ENCODE measurements around the gene ABTB2. TPM values are rescaled to one million over a fixed set of nuclear protein-coding genes. Genes with fewer than 3 reads are reported as not detected.

Gene ABTB2
- total RNA-seq, 1 donor from 2014 or later = 15.9 TPM

GRCh38 chr11:34346551-34346950 is 11.3 kb downstream of the ABTB2 start:
- intact Hi-C loops (cut with DNase I) = no loop called here

GRCh38 chr11:34345991-34346480 is 11.8 kb downstream of the ABTB2 start:
- DNase-seq (peak; percentile 69), ATAC-seq (ENCODE audit: poor library complexity) (peak; percentile 81)
- intact Hi-C loops (cut with DNase I) = no loop called here

More at GRCh38 chr11:34346551-34346950, 11.3 kb downstream of the ABTB2 start:
- peak; percentile 70 for ATAC-seq (ENCODE audit: poor library complexity)
- no peak for DNase-seq

DNA sequence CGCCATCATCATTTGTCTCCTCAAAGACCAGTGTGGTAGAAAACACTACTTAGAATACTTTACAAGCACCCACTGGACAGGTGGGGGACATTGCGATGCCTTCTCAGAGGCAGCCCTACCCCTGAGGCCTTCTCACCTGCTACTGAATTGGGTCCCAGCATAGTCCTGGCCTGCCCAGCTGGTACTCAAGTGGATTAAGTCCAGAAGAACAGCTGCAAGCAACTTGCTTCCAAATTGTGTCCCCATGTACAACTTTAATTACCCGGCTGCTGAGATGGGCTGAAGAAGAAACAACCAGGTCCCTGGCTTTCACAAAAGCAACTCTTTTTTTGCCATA is 12.3 kb downstream of the ABTB2 start:
- ATAC-seq (ENCODE audit: poor library complexity) = peak; percentile 2

DNA sequence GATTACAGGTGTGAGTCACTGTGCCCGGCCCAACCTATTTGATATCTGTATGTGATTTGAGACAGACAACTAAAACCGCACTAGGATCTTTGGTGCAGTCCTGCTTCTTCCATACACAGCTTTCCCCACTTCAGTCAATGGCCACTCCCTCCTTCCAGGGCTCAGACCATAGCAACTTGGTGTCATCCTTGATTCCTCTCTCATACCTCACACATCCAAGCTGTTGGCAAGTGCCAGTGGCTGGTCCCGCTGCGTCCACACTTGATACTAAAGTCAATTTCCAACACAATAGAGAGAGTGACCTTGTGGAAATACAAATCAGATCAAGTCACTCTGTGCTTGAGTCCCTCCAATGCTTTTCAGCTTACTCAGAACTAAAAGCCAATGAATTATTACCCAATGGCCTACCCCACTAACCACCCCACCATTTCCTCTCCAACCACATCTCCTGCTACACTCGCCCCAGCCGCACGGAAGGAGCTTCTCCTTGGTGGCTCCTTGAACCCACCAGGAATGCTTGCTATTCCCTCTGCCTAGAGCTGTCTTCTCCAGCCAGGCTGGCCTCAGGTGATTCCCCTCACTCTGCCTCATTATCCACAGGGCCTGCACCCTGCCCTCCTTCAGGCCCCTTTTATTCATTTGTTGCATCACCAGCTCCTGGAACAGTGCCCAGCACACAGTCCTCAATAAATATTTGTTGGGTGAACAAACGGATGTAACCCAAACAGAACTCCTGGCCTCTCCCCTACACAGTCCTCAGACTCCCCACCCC is 12.9 kb downstream of the ABTB2 start:
- peak; percentile 51 for DNase-seq
- peak; percentile 20 for ATAC-seq (ENCODE audit: poor library complexity)
- intact Hi-C loops (cut with DNase I) = no loop called here

More for the DNA sequence above, 12.3 kb downstream of the ABTB2 start:
- intact Hi-C loops (cut with DNase I) = no loop called here
- no peak for DNase-seq

- ATAC-seq (ENCODE audit: poor library complexity) = no peak
- no peak for DNase-seq
- intact Hi-C loops (cut with DNase I) = no loop called here
Observed at GRCh38 chr11:34344410-34344767, 13.4 kb downstream of the ABTB2 start.

DNA sequence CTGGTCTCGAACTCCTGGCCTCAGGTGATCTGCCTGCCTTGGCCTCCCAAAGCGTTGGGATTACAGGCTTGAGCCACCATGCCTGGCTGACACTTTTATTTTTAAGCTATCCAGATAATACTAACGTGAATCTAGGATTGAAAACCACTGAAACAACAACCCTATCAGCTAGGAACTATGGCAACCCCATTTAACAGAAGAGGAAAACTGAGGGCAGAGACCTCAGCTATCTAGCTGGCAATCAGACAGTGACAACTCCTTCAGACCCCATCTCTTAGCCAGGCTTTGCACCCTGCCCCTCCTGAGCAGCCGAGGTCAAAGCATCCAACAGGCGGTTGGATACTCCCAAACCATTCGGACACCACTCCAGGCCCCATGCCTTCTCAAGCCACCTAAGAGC is 14.1 kb downstream of the ABTB2 start:
- ATAC-seq (ENCODE audit: poor library complexity) (no peak), DNase-seq (no peak)
- intact Hi-C loops (cut with DNase I) = no loop called here

GRCh38 chr11:34343153-34343552 is 14.7 kb downstream of the ABTB2 start:
- intact Hi-C loops (cut with DNase I) = no loop called here
- no peak for DNase-seq
- no peak for ATAC-seq (ENCODE audit: poor library complexity)

- intact Hi-C loops (cut with DNase I) = no loop called here
- no peak for DNase-seq
- ATAC-seq (ENCODE audit: poor library complexity) = peak; percentile 36
Observed at GRCh38 chr11:34341931-34342533, 15.8 kb downstream of the ABTB2 start.

DNA sequence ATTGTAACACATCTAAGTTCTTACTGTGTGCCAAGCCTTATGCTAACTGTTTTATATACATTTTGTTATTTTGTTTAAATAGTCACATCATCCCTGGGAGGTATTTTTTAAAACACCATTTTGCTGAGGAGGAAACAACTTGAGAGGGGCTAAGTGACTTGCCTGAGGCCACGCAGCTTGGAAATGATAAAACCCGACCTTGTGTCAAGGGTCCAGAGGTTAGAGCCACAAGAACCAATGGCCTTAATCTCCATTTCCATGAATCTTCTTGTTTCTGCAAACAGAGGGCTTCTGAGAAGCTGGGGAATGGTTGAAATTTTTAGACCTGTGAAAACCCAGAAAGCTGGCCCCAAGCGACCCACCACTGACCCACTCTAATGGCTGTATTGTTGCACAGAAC is 16.7 kb downstream of the ABTB2 start:
- intact Hi-C loops (cut with DNase I) = no loop called here
- DNase-seq = no peak
- ATAC-seq (ENCODE audit: poor library complexity) = no peak

DNA sequence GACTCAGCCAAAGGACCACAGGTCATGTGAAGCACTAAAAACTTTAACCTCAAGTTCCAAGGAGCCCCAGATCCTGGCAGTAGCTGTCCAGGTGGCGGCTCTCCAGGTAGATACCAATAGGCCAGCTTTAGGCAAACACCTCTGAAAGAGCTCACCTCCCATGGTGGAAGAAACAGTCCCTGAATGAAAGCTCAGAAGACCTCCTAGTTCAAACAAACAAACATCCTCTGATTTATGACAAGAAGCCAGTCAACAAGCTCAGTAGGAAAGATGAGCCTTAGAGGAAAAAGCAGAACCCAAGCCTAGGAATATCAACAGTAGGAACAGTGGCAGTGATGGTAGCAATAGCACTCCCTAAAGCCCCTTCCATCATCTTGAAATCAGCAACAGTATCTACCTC is 17.2 kb downstream of the ABTB2 start:
- no peak for DNase-seq
- ATAC-seq (ENCODE audit: poor library complexity) = no peak
- intact Hi-C loops (cut with DNase I) = no loop called here

GRCh38 chr11:34339149-34340064 is 18.4 kb downstream of the ABTB2 start:
- no peak for ATAC-seq (ENCODE audit: poor library complexity)
- DNase-seq = no peak
- intact Hi-C loops (cut with DNase I) = no loop called here

- intact Hi-C loops (cut with DNase I) = no loop called here
- ATAC-seq (ENCODE audit: poor library complexity) (no peak), DNase-seq (no peak)
Observed at GRCh38 chr11:34337016-34337415, 20.8 kb downstream of the ABTB2 start.

GRCh38 chr11:34335801-34336200 is 22.0 kb downstream of the ABTB2 start:
- intact Hi-C loops (cut with DNase I) = no loop called here
- ATAC-seq (ENCODE audit: poor library complexity) (no peak), DNase-seq (no peak)

DNA sequence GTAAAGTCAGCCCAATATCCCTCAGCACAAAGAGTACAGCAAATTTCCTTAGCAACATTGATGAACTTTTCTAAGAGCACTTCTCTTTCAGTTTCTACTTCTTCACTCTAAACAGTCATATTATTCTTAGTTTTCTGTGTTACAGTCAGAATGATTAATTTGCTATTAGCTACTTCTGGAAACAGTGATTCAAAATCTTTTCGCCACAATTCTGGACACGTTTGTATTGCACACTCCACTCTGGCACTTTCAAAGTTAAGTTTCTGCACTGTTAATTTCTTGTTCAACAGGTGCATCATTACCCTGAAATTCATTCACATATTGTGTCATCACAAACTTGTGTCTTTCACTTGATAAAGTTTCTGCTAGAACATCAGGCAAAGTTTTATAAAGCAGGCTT is 22.5 kb downstream of the ABTB2 start:
- DNase-seq (no peak), ATAC-seq (ENCODE audit: poor library complexity) (no peak)
- intact Hi-C loops (cut with DNase I) = no loop called here

- intact Hi-C loops (cut with DNase I) = no loop called here
- no peak for DNase-seq
- no peak for ATAC-seq (ENCODE audit: poor library complexity)
Observed at GRCh38 chr11:34333787-34334186, 24.0 kb downstream of the ABTB2 start.

DNA sequence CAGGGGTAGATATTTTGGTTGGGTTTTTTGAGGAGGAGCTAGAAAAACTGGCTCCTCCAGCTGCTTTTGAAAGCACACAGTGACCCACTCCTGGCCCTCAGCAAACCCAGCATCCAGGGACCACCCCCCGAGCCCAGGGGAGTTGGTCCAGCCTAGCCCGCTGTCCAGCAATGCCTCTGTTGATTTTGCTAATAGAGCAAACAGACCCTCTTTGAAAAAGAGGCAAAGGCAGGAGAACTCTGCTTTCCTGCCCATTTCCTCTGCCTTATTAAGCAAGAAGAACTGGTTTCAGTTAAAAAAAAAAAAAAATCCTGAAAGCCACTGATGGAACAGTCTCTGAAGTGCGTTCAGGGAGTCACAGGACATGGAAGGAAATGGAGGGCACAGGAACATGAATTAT is 25.3 kb downstream of the ABTB2 start:
- DNase-seq (no peak), ATAC-seq (ENCODE audit: poor library complexity) (no peak)

DNA sequence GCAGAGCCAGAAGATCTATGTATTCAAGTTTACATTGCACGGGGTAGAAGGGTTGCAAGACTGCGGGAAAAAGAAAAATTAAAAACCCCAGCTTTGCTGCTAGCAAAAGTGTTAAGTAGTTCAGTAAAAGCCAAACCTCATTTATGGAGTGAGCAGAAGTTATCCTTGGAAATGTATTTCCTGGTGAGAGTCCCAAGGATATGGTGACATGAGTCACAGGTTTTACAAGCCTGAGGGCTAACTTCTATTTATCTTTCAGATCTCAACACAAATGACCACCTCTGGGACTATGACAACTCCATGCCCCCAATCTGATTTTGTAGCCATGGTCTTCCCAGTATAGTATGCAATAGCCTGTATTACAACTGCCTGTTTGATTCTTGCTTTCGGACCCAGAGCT is 26.1 kb downstream of the ABTB2 start:
- intact Hi-C loops (cut with DNase I) = no loop called here
- no peak for ATAC-seq (ENCODE audit: poor library complexity)
- no peak for DNase-seq

More for the DNA sequence above, 25.3 kb downstream of the ABTB2 start:
- intact Hi-C loops (cut with DNase I) = no loop called here

DNA sequence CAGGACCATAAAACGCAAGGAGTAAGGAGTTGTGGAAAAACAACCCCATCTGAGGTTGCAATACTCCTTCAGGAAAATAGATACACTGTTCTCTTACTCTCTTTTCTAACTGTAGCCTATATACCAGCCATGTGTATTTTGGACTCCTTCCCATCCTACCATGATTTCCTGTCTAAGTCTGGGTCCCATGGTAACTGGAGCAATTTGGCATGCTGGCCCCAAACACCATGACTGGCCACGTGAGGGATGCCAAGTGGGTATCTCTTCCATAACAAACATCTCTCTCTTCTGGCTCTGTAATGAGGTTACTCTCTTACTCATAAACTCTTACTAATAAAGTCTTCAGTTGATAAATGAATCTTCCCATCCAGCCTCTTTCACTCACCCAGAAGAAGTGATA is 26.5 kb downstream of the ABTB2 start:
- no peak for ATAC-seq (ENCODE audit: poor library complexity)
- intact Hi-C loops (cut with DNase I) = no loop called here
- no peak for DNase-seq

- no peak for ATAC-seq (ENCODE audit: poor library complexity)
- DNase-seq = no peak
- intact Hi-C loops (cut with DNase I) = no loop called here
Observed at GRCh38 chr11:34330653-34331052, 27.2 kb downstream of the ABTB2 start.

- no peak for ATAC-seq (ENCODE audit: poor library complexity)
- no peak for DNase-seq
- intact Hi-C loops (cut with DNase I) = no loop called here
Observed at GRCh38 chr11:34329876-34330275, 27.9 kb downstream of the ABTB2 start.

All from Right ventricle myocardium superior (tissue), 1 donor.